Astrocyte (in vitro differentiated cells and primary cell): Measurements from ENCODE around the gene PAFAH1B1.

ENCODE experiments used
- EZH2 ChIP-seq: IDR thresholded peaks from 2 replicates; pipeline ENCODE4 v1.6.1; 2012; ENCODE audit warnings: mild to moderate bottlenecking, low read length, inconsistent platforms; ENCODE audit not compliant: insufficient read depth
- TF ChIP-seq, protein P1 (sequence below): IDR thresholded peaks from 2 replicates; pipeline ENCODE4 v1.5.1; 2011; ENCODE audit warnings: low read depth, mild to moderate bottlenecking, inconsistent platforms, low read length, moderate library complexity; ENCODE audit not compliant: insufficient read depth

- TF ChIP-seq, protein P1, sequence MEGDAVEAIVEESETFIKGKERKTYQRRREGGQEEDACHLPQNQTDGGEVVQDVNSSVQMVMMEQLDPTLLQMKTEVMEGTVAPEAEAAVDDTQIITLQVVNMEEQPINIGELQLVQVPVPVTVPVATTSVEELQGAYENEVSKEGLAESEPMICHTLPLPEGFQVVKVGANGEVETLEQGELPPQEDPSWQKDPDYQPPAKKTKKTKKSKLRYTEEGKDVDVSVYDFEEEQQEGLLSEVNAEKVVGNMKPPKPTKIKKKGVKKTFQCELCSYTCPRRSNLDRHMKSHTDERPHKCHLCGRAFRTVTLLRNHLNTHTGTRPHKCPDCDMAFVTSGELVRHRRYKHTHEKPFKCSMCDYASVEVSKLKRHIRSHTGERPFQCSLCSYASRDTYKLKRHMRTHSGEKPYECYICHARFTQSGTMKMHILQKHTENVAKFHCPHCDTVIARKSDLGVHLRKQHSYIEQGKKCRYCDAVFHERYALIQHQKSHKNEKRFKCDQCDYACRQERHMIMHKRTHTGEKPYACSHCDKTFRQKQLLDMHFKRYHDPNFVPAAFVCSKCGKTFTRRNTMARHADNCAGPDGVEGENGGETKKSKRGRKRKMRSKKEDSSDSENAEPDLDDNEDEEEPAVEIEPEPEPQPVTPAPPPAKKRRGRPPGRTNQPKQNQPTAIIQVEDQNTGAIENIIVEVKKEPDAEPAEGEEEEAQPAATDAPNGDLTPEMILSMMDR: no peak
- no peak for TF ChIP-seq EZH2
These were observed 117.6 kb downstream of the PAFAH1B1 start for GRCh38 chr17:2710803-2711607.
